HK-2 (cell line): ENCODE measurements around the gene DLGAP4.
A peak's percentile ranks its signal among the peaks of the same experiment; 100 is the strongest.

ENCODE experiments used
- DNase-seq: peaks from one replicate; pipeline ENCODE4 v3.0.0-alpha.2; 2018; ENCODE audit not compliant: unreplicated experiment

Gene DLGAP4

GRCh38 chr20:36447101-36447500, 141.0 kb downstream of the DLGAP4 start:
- DNase-seq, result no peak

GRCh38 chr20:36449663-36450062, 143.5 kb downstream of the DLGAP4 start:
- no peak for DNase-seq

- DNase-seq, result no peak
Observed at GRCh38 chr20:36454332-36454697, 148.2 kb downstream of the DLGAP4 start.

GRCh38 chr20:36454698-36455427, 148.7 kb downstream of the DLGAP4 start:
- DNase-seq, result peak; percentile 42

GRCh38 chr20:36455972-36456625, 150.0 kb downstream of the DLGAP4 start:
- no peak for DNase-seq

GRCh38 chr20:36460648-36461599, 154.8 kb downstream of the DLGAP4 start:
- DNase-seq, result peak; percentile 96

GRCh38 chr20:36461600-36462439, 155.7 kb downstream of the DLGAP4 start:
- DNase-seq, result peak; percentile 82

- DNase-seq, result peak; percentile 80
Observed at GRCh38 chr20:36462440-36463211, 156.5 kb downstream of the DLGAP4 start.

GRCh38 chr20:36463212-36464061, 157.3 kb downstream of the DLGAP4 start:
- DNase-seq, result no peak

- DNase-seq, result peak; percentile 70
Observed at GRCh38 chr20:36465109-36466080, 159.3 kb downstream of the DLGAP4 start.

GRCh38 chr20:36466089-36466488, 159.9 kb downstream of the DLGAP4 start:
- no peak for DNase-seq

- no peak for DNase-seq
Observed at GRCh38 chr20:36467076-36467999, 161.2 kb downstream of the DLGAP4 start.

- DNase-seq, result no peak
Observed at GRCh38 chr20:36468149-36469000, 162.2 kb downstream of the DLGAP4 start.

GRCh38 chr20:36469973-36470372, 163.8 kb downstream of the DLGAP4 start:
- DNase-seq, result no peak

- DNase-seq, result no peak
Observed at GRCh38 chr20:36471885-36472636, 165.9 kb downstream of the DLGAP4 start.

GRCh38 chr20:36472637-36473090, 166.5 kb downstream of the DLGAP4 start:
- no peak for DNase-seq
